Spleen (tissue), 7 donors: Measurements from ENCODE around the gene CABLES2.

Experiments used
- POLR2A ChIP-seq, 3 donors: fragments of 450-650 bp; IDR thresholded peaks; one replicate each; pipeline ENCODE4 v1.5.1; 2017; ENCODE audit warnings: antibody characterized with exemption in 3 of 3, mild to moderate bottlenecking in 1 of 3
- TF ChIP-seq, protein P1 (sequence below), 11 experiments: fragments of 200-600 bp in 7 of 11; fragments of 450-650 bp in 4 of 11; sonication (generic) in 4 of 11; IDR thresholded peaks in 8 of 11; conservative IDR thresholded peaks in 3 of 11; 1 replicate in 7 of 11; 2 replicates in 4 of 11; pipeline versions ENCODE4 v1.4.0 to v1.8.0; 2016 to 2021; ENCODE audit warnings: antibody characterized with exemption in 11 of 11, inconsistent platforms in 4 of 11, mild to moderate bottlenecking in 1 of 11
- donor health status: DM: no; HTN: no; CAD: no; lungs with moderate emphysema.
- donor health status: DM: no; HTN: no; CAD: no.
- donor health status: DM: no; HTN: no; CAD: no.

DNA sequence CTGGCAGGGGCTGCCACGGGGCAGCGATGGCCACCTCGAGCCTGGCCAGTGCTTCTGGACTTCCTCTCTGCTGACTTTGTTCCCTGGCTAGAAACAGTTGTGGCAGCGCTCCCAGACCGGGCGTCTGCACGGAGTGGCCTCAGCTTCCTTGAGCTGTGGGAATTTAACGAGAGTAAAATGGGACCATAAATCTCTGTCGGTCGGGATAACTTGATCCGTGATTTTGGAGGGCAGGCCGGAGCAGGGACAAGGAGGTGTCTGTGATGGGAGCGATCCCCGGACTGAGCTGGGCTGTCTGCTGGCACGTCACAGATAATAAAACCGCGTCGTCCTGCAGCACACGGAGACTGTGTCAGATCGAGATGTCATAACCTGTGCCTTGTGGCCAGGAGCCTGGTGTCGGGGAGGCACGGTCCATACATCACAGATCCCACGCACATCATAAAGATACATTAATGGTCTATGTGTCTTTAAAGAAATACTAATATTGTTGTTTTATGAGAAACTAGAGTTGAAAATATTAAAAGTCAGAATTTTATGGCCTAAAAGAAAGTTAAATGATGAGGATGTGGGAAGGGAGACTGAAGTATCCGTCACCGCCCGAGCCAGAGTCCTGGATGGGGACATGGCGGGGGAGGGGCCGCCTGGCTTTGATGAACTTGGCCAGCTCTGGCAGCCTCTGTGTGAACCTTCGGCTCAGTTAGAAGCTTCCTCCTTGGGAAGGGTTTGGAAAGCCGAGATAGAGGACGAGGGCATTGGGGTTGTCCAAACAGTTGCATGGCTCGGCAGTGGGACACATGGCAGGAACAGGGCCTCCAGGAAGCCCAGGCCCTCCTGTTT is 26.8 kb upstream of the CABLES2 start:
- TF ChIP-seq, protein P1, sequence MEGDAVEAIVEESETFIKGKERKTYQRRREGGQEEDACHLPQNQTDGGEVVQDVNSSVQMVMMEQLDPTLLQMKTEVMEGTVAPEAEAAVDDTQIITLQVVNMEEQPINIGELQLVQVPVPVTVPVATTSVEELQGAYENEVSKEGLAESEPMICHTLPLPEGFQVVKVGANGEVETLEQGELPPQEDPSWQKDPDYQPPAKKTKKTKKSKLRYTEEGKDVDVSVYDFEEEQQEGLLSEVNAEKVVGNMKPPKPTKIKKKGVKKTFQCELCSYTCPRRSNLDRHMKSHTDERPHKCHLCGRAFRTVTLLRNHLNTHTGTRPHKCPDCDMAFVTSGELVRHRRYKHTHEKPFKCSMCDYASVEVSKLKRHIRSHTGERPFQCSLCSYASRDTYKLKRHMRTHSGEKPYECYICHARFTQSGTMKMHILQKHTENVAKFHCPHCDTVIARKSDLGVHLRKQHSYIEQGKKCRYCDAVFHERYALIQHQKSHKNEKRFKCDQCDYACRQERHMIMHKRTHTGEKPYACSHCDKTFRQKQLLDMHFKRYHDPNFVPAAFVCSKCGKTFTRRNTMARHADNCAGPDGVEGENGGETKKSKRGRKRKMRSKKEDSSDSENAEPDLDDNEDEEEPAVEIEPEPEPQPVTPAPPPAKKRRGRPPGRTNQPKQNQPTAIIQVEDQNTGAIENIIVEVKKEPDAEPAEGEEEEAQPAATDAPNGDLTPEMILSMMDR (IDR thresholded peaks at IDR 0.05 in 8 of 11, conservative IDR thresholded peaks at IDR 0.05 in 3 of 11): no peak
- no peak for TF ChIP-seq POLR2A (IDR thresholded peaks at IDR 0.05)
